Ovary (tissue), 3 donors: ENCODE data around the gene RACGAP1.

ENCODE experiments used
- EP300 ChIP-seq: sonication (generic); formaldehyde crosslinking; IDR thresholded peaks from one replicate; pipeline ENCODE4 v1.6.1; 2017; ENCODE audit warnings: antibody characterized with exemption
- POLR2A ChIP-seq: fragments of 450-650 bp; IDR thresholded peaks from one replicate; pipeline ENCODE4 v1.6.1; 2017; ENCODE audit warnings: antibody characterized with exemption, mild to moderate bottlenecking, moderate library complexity
- TF ChIP-seq, protein P1 (sequence below), 3 donors: fragments of 450-650 bp in 2 of 3; fragments of 200-600 bp in 1 of 3; IDR thresholded peaks; one replicate each; pipeline versions ENCODE4 v1.5.1 to v1.8.0; 2016 to 2022; ENCODE audit warnings: antibody characterized with exemption in 3 of 3, mild to moderate bottlenecking in 1 of 3
- donor health status: DM: no; HTN: no; CAD: no.

DNA sequence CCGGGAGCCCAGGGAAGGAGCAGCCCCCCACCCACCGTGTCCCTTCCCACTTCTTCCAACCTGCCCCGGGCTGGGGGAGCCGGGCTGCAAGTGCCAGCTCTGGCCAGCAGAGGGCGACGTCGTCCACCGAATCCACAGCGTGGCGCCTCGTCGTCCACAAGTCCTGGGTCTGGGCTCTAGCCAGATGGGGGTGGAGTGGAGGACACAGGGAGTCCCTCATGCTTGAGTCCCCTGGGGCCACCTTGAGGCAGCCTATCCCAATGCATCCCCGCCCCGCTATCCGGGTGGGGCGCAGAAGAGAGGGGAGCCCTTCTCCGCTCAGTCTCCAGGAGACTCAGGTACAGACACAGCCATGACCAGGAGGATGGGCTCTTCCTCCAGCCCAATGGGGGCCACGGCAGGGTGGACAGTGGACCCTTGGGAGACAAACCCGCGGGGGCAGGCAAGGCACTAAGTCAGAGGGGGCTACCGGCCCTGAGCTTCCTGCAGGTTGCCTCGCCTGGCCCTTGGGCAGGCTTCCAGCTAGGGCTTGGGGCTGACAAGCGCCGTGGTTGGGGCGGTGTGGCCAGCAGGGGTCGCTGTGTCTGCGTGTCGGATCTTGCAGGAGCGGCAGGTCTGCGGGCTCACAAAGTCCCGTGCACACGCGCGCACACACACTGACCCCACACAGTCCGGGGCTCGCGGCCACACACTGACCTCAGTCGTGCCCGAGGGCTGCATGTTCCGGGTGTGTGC, 58.1 kb downstream of the RACGAP1 start:
- TF ChIP-seq, protein P1, sequence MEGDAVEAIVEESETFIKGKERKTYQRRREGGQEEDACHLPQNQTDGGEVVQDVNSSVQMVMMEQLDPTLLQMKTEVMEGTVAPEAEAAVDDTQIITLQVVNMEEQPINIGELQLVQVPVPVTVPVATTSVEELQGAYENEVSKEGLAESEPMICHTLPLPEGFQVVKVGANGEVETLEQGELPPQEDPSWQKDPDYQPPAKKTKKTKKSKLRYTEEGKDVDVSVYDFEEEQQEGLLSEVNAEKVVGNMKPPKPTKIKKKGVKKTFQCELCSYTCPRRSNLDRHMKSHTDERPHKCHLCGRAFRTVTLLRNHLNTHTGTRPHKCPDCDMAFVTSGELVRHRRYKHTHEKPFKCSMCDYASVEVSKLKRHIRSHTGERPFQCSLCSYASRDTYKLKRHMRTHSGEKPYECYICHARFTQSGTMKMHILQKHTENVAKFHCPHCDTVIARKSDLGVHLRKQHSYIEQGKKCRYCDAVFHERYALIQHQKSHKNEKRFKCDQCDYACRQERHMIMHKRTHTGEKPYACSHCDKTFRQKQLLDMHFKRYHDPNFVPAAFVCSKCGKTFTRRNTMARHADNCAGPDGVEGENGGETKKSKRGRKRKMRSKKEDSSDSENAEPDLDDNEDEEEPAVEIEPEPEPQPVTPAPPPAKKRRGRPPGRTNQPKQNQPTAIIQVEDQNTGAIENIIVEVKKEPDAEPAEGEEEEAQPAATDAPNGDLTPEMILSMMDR (IDR thresholded peaks at IDR 0.05): peak; percentile 68 to 88 (median 84)
- no peak for TF ChIP-seq POLR2A
- TF ChIP-seq EP300: no peak
